NB4 (cell line): ENCODE data around the gene HPGDS.

Experiments
- DNase-seq: peaks from one replicate; pipeline ENCODE4 v3.0.0; 2010; ENCODE audit warnings: low read depth
- H3K4me3 ChIP-seq: one replicate; pipeline ENCODE4 v1.5.1; 2011; ENCODE audit warnings: mild to moderate bottlenecking, low read depth, low read length, moderate library complexity
- CTCF ChIP-seq: IDR thresholded peaks from one replicate; pipeline ENCODE4 v1.5.1; 2012; ENCODE audit warnings: low read depth, low read length
- MAX ChIP-seq: IDR thresholded peaks from 2 replicates; pipeline ENCODE4 v1.6.1; 2011; ENCODE audit warnings: low read depth, low read length
- MYC ChIP-seq: IDR thresholded peaks from 2 replicates; pipeline ENCODE4 v1.6.1; 2011; ENCODE audit warnings: low read depth, low read length
- POLR2A ChIP-seq: IDR thresholded peaks from 2 replicates; pipeline ENCODE4 v1.6.1; 2011; ENCODE audit warnings: mild to moderate bottlenecking; ENCODE audit not compliant: insufficient read length; ENCODE audit errors: extremely low read depth

HPGDS gene

GRCh38 chr4:94356444-94356843 lies 13.8 kb upstream of the HPGDS start:
- no peak for DNase-seq
- no peak overlapping the region for H3K4me3 ChIP-seq
- no peak for TF ChIP-seq CTCF
- no peak for TF ChIP-seq POLR2A
- no peak for TF ChIP-seq MAX
- TF ChIP-seq MYC: no peak

GRCh38 chr4:94354474-94354896 lies 11.8 kb upstream of the HPGDS start:
- no peak overlapping the region for H3K4me3 ChIP-seq
- no peak for TF ChIP-seq MAX
- TF ChIP-seq MYC: no peak
- no peak for TF ChIP-seq POLR2A
- no peak for TF ChIP-seq CTCF
- no peak for DNase-seq

GRCh38 chr4:94352996-94353395 lies 10.4 kb upstream of the HPGDS start:
- no peak overlapping the region for H3K4me3 ChIP-seq
- DNase-seq: no peak
- TF ChIP-seq MYC (no peak), CTCF (no peak), MAX (no peak), POLR2A (no peak)

GRCh38 chr4:94352163-94352562 lies 9.5 kb upstream of the HPGDS start:
- H3K4me3 ChIP-seq: no peak overlapping the region
- DNase-seq: no peak
- TF ChIP-seq MAX (no peak), MYC (no peak), CTCF (no peak), POLR2A (no peak)

GRCh38 chr4:94351319-94351718 lies 8.7 kb upstream of the HPGDS start:
- no peak for DNase-seq
- no peak overlapping the region for H3K4me3 ChIP-seq
- TF ChIP-seq POLR2A (no peak), MAX (no peak), MYC (no peak), CTCF (no peak)

GRCh38 chr4:94350095-94350494 lies 7.5 kb upstream of the HPGDS start:
- TF ChIP-seq MYC (no peak), POLR2A (no peak), MAX (no peak), CTCF (no peak)
- H3K4me3 ChIP-seq: no peak overlapping the region
- DNase-seq: no peak
